ENCODE measurements around the gene RASL11A.
"Not testable (repeated sequence)": the region's sequence is repeated elsewhere in the genome, so short reads cannot be mapped to it uniquely, and the experiment has no call there.

The RASL11A gene

GRCh38 chr13:27288392-27288791, 17.8 kb downstream of the RASL11A start:
- H3K27me3 ChIP-seq (replicated peaks; ENCODE audit: control insufficient read depth, insufficient read depth, low read length), result no peaks in the 10 kb centered on the region
- H3K36me3 ChIP-seq (ENCODE audit: control insufficient read depth, insufficient read depth, low read length), result no peaks in the 10 kb centered on the region
- no peak overlapping the region for H3K4me3 ChIP-seq (replicated peaks; ENCODE audit: low read depth, low read length)
- DNase-seq (ENCODE audit: extremely low read depth, insufficient read length), result no peak
- no peak for TF ChIP-seq CTCF (IDR thresholded peaks at IDR 0.05; ENCODE audit: insufficient read depth, low read length, poor library complexity, severe bottlenecking)

- TF ChIP-seq CTCF (IDR thresholded peaks at IDR 0.05; ENCODE audit: insufficient read depth, low read length, poor library complexity, severe bottlenecking), result no peak
- DNase-seq (ENCODE audit: extremely low read depth, insufficient read length), result no peak
- no peaks in the 10 kb centered on the region for H3K36me3 ChIP-seq (ENCODE audit: control insufficient read depth, insufficient read depth, low read length)
- no peaks in the 10 kb centered on the region for H3K27me3 ChIP-seq (replicated peaks; ENCODE audit: control insufficient read depth, insufficient read depth, low read length)
- no peak overlapping the region for H3K4me3 ChIP-seq (replicated peaks; ENCODE audit: low read depth, low read length)
Measured at GRCh38 chr13:27289011-27289665, 18.5 kb downstream of the RASL11A start.

- no peak for DNase-seq (ENCODE audit: extremely low read depth, insufficient read length)
- TF ChIP-seq CTCF (IDR thresholded peaks at IDR 0.05; ENCODE audit: insufficient read depth, low read length, poor library complexity, severe bottlenecking), result no peak
- no peaks in the 10 kb centered on the region for H3K36me3 ChIP-seq (ENCODE audit: control insufficient read depth, insufficient read depth, low read length)
- H3K27me3 ChIP-seq (replicated peaks; ENCODE audit: control insufficient read depth, insufficient read depth, low read length), result no peaks in the 10 kb centered on the region
- H3K4me3 ChIP-seq (replicated peaks; ENCODE audit: low read depth, low read length), result no peak overlapping the region
Measured at GRCh38 chr13:27290715-27291114, 20.1 kb downstream of the RASL11A start.

- not testable (repeated sequence) for DNase-seq (ENCODE audit: extremely low read depth, insufficient read length); H3K4me3 ChIP-seq (replicated peaks; ENCODE audit: low read depth, low read length); H3K27me3 ChIP-seq (replicated peaks; ENCODE audit: control insufficient read depth, insufficient read depth, low read length); H3K36me3 ChIP-seq (ENCODE audit: control insufficient read depth, insufficient read depth, low read length)
Measured at GRCh38 chr13:27291967-27292366, 21.3 kb downstream of the RASL11A start.

- no peak for DNase-seq (ENCODE audit: extremely low read depth, insufficient read length)
- H3K27me3 ChIP-seq (replicated peaks; ENCODE audit: control insufficient read depth, insufficient read depth, low read length), result no peaks in the 10 kb centered on the region; the same call in 1 of the 2 replicates
- H3K4me3 ChIP-seq (replicated peaks; ENCODE audit: low read depth, low read length), result no peak overlapping the region
- no peak for TF ChIP-seq CTCF (IDR thresholded peaks at IDR 0.05; ENCODE audit: insufficient read depth, low read length, poor library complexity, severe bottlenecking)
- no peaks in the 10 kb centered on the region for H3K36me3 ChIP-seq (ENCODE audit: control insufficient read depth, insufficient read depth, low read length)
Measured at GRCh38 chr13:27293076-27293691, 22.6 kb downstream of the RASL11A start.

GRCh38 chr13:27293873-27294515, 23.4 kb downstream of the RASL11A start:
- DNase-seq (ENCODE audit: extremely low read depth, insufficient read length), result no peak
- H3K27me3 ChIP-seq (replicated peaks; ENCODE audit: control insufficient read depth, insufficient read depth, low read length), result no peaks in the 10 kb centered on the region; the same call in 1 of the 2 replicates

More at GRCh38 chr13:27293873-27294515, 23.4 kb downstream of the RASL11A start:
- Histone ChIP-seq H3K4me3 (replicated peaks; ENCODE audit: low read depth, low read length) (no peak overlapping the region), H3K36me3 (ENCODE audit: control insufficient read depth, insufficient read depth, low read length) (no peaks in the 10 kb centered on the region)
- TF ChIP-seq CTCF (IDR thresholded peaks at IDR 0.05; ENCODE audit: insufficient read depth, low read length, poor library complexity, severe bottlenecking), result no peak

All from GM06990 (cell line).